ENCODE data around the gene ACSBG1. TPM values are rescaled to one million over a fixed set of nuclear protein-coding genes. Genes with fewer than 3 reads are reported as not detected.

Gene ACSBG1
- polyA plus RNA-seq, 2 donors = 0.10 to 0.11 TPM

DNA sequence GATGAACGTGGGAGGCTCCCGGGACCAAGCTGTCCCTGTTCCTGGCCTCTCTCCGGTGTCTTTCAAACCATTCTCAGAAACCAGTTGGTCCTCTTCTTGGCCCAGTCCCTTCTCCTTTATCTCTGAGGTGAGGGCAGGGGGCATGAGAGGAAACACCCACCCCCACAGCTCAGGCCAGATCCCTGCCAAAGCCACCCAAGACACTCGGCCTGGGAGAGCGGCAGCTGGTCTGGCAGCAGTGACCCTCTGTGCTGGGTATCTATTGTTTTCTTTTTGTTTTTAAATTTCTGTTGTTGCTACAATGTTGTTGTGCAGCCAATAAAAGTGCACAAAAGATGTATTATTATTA lies 27.3 kb downstream of the ACSBG1 start:
- H3K27me3 ChIP-seq (ENCODE audit: control insufficient read depth in 1 of 2, insufficient read depth in 2 of 2, low read length in 2 of 2) = no peaks in the 10 kb centered on the region
- H3K4me1 ChIP-seq (ENCODE audit: control insufficient read depth in 2 of 2, insufficient read depth in 2 of 2, low read length in 1 of 2) = peaks cover 8 to 21% of the 10 kb centered on the region in 2 donors
- no peaks in the 10 kb centered on the region for H3K36me3 ChIP-seq (ENCODE audit: control insufficient read depth in 2 of 2, insufficient read depth in 2 of 2, low read length in 1 of 2)
- no peak overlapping the region for H3K27ac ChIP-seq (ENCODE audit: low read depth in 2 of 2, low read length in 1 of 2)
- no peaks in the 10 kb centered on the region for H3K9me3 ChIP-seq (ENCODE audit: control insufficient read depth in 2 of 2, insufficient read depth in 1 of 2, low read depth in 1 of 2, low read length in 1 of 2)
- 72 to 77% methylated on average over 5 of the region's 5 CpGs for WGBS, 2 donors
- no peak overlapping the region for H3K4me3 ChIP-seq (ENCODE audit: low read depth in 1 of 2, low read length in 2 of 2)

DNA sequence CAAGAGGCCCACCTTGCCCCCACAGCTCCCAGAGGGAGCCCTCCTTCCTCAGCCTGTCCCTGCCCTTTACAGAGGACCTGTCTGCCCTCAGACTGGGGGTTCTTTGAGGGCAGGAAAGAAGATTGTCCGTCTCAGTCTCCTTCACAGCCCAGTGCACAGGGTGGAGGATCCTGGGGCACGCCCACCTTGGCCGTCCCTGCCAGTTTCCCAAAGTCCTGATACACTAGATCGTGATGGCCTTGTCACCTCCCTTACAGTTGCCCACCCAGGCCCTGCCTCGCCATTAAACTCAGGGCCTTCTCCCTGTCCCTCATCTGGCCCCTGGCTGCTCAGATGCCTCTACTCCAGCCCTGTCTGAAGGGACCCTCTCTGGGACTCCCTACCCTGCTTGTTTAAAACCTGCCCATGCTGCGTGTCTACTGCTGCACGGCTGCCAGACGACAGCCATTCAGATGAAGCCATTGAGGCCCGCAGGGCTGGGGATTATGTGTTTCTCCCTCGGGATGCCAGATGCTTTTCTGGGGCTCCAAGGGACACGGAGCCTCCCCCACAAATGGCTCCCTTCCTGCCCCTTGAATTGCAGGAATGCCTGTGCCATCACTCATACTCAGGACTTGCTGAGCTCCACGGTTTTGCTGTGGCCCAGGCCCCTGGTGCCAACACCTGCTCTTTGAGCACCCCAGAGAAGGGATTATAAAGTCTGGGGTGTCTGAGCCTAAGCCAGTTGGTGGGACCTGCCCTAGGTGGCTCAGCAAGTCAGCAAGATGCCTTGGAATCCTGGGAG lies 27.8 kb downstream of the ACSBG1 start:
- H3K9me3 ChIP-seq (ENCODE audit: control insufficient read depth in 2 of 2, insufficient read depth in 1 of 2, low read depth in 1 of 2, low read length in 1 of 2) = no peaks in the 10 kb centered on the region
- no peaks in the 10 kb centered on the region for H3K36me3 ChIP-seq (ENCODE audit: control insufficient read depth in 2 of 2, insufficient read depth in 2 of 2, low read length in 1 of 2)
- H3K27ac ChIP-seq (ENCODE audit: low read depth in 2 of 2, low read length in 1 of 2) = no peak overlapping the region
- H3K27me3 ChIP-seq (ENCODE audit: control insufficient read depth in 1 of 2, insufficient read depth in 2 of 2, low read length in 2 of 2) = no peaks in the 10 kb centered on the region
- no peak overlapping the region for H3K4me3 ChIP-seq (ENCODE audit: low read depth in 1 of 2, low read length in 2 of 2)
- 58 to 61% methylated on average over 12 of the region's 12 CpGs for WGBS, 2 donors
- peaks cover 8 to 19% of the 10 kb centered on the region in 2 donors for H3K4me1 ChIP-seq (ENCODE audit: control insufficient read depth in 2 of 2, insufficient read depth in 2 of 2, low read length in 1 of 2)

DNA sequence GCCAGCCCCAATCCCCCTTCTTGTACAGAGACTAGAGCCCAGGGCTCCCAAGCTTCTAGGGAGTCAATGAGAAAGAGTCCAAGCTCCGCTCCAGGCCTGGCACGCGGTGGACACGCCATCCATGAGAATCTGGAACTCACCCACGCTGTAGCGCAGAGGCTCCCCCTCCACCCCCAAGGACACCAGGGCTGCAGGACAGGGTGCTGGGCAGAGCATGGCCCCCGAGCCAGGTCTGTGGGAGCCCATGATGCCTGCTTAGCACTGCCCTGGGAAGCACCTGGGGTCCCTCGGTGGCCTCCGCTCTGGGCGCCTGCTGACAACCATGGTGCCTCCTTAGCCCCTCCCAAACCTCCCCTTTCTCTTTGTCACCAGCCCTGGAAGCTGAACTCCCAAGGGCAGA lies 28.5 kb downstream of the ACSBG1 start:
- H3K27me3 ChIP-seq (ENCODE audit: control insufficient read depth in 1 of 2, insufficient read depth in 2 of 2, low read length in 2 of 2) = no peaks in the 10 kb centered on the region
- 94% methylated on average over 9 to 10 of the region's 10 CpGs for WGBS, 2 donors
- no peaks in the 10 kb centered on the region for H3K9me3 ChIP-seq (ENCODE audit: control insufficient read depth in 2 of 2, insufficient read depth in 1 of 2, low read depth in 1 of 2, low read length in 1 of 2)
- H3K36me3 ChIP-seq (ENCODE audit: control insufficient read depth in 2 of 2, insufficient read depth in 2 of 2, low read length in 1 of 2) = no peaks in the 10 kb centered on the region
- H3K27ac ChIP-seq (ENCODE audit: low read depth in 2 of 2, low read length in 1 of 2) = no peak overlapping the region
- H3K4me1 ChIP-seq (ENCODE audit: control insufficient read depth in 2 of 2, insufficient read depth in 2 of 2, low read length in 1 of 2) = peaks cover 8 to 15% of the 10 kb centered on the region in 2 donors
- no peak overlapping the region for H3K4me3 ChIP-seq (ENCODE audit: low read depth in 1 of 2, low read length in 2 of 2)

DNA sequence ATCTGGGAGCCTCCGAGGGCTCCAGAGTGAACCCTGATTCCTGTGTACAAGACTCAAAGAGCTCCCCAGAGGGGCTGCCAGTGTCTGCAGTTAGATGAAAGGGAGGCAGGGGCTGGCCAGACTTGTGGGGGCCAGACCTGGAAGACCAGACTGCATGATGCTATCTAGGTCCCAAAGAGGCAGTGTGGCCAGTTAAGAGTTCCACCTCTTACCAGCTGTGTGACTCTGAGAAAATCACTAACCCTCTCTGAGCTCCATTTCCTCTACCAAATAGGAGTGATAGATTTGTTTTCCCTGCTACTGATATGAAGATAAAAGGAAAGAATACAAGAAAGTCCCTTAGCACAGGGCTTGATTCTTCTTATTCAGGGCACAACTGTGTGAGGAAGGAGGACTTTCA lies 29.0 kb downstream of the ACSBG1 start:
- no peak overlapping the region for H3K27ac ChIP-seq (ENCODE audit: low read depth in 2 of 2, low read length in 1 of 2)
- H3K36me3 ChIP-seq (ENCODE audit: control insufficient read depth in 2 of 2, insufficient read depth in 2 of 2, low read length in 1 of 2) = no peaks in the 10 kb centered on the region
- H3K27me3 ChIP-seq (ENCODE audit: control insufficient read depth in 1 of 2, insufficient read depth in 2 of 2, low read length in 2 of 2) = no peaks in the 10 kb centered on the region
- H3K9me3 ChIP-seq (ENCODE audit: control insufficient read depth in 2 of 2, insufficient read depth in 1 of 2, low read depth in 1 of 2, low read length in 1 of 2) = no peaks in the 10 kb centered on the region
- no peak overlapping the region for H3K4me3 ChIP-seq (ENCODE audit: low read depth in 1 of 2, low read length in 2 of 2)
- H3K4me1 ChIP-seq (ENCODE audit: control insufficient read depth in 2 of 2, insufficient read depth in 2 of 2, low read length in 1 of 2) = peaks cover 8 to 15% of the 10 kb centered on the region in 2 donors
- 67 to 72% methylated on average over 1 of the region's 1 CpG for WGBS, 2 donors

DNA sequence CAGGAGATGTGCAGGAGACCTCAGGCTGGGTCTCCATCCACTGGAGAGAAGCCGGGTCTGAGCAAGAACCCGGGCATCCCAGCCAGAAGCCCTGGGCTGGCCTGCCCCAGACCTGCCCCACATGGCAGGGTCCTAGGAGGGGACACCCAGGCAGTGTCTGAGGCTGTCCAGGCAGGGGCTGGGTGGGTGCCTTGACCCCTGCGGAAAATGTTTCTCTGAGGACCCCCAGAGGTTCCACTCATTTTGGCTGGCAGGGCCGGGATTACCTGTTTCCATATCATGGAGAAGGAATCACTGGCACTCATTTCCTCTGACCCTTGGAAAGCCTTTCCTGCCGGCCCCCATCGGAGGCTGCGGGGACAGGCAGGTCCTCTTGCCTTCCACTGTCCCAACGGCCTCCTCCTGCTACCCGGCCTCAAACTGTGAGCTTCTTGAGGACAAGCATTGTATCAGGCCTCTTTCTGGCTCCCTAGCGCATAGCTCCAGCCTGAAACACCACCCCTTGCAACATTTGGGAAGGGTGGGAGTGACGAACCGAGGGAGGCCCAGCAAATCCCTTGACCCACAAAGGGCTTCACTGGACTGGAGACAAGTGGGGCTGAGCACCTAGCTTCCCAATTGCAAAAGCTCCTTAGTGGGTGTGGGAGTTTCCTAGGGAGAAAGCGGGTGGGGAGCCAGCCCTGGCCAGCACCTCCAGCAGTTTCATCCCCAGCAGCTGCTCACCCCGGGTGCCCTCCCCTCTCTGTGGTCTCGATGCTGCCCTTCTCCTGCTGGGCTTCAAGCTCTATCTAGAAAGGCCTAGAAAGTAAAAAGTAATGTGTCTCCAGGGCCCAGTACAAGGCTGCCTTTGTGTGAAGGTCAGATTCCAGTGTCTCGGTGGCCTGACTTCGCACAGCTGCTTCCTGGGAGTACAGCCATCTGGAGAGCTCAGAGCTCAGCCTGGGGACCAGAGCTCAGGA lies 29.7 kb downstream of the ACSBG1 start:
- H3K4me1 ChIP-seq (ENCODE audit: control insufficient read depth in 2 of 2, insufficient read depth in 2 of 2, low read length in 1 of 2) = peaks cover 4 to 11% of the 10 kb centered on the region in 2 donors
- no peaks in the 10 kb centered on the region for H3K9me3 ChIP-seq (ENCODE audit: control insufficient read depth in 2 of 2, insufficient read depth in 1 of 2, low read depth in 1 of 2, low read length in 1 of 2)
- no peak overlapping the region for H3K27ac ChIP-seq (ENCODE audit: low read depth in 2 of 2, low read length in 1 of 2)
- WGBS, 2 donors = 78 to 82% methylated on average over 17 of the region's 17 CpGs
- H3K4me3 ChIP-seq (ENCODE audit: low read depth in 1 of 2, low read length in 2 of 2) = no peak overlapping the region
- H3K36me3 ChIP-seq (ENCODE audit: control insufficient read depth in 2 of 2, insufficient read depth in 2 of 2, low read length in 1 of 2) = no peaks in the 10 kb centered on the region
- no peaks in the 10 kb centered on the region for H3K27me3 ChIP-seq (ENCODE audit: control insufficient read depth in 1 of 2, insufficient read depth in 2 of 2, low read length in 2 of 2)

DNA sequence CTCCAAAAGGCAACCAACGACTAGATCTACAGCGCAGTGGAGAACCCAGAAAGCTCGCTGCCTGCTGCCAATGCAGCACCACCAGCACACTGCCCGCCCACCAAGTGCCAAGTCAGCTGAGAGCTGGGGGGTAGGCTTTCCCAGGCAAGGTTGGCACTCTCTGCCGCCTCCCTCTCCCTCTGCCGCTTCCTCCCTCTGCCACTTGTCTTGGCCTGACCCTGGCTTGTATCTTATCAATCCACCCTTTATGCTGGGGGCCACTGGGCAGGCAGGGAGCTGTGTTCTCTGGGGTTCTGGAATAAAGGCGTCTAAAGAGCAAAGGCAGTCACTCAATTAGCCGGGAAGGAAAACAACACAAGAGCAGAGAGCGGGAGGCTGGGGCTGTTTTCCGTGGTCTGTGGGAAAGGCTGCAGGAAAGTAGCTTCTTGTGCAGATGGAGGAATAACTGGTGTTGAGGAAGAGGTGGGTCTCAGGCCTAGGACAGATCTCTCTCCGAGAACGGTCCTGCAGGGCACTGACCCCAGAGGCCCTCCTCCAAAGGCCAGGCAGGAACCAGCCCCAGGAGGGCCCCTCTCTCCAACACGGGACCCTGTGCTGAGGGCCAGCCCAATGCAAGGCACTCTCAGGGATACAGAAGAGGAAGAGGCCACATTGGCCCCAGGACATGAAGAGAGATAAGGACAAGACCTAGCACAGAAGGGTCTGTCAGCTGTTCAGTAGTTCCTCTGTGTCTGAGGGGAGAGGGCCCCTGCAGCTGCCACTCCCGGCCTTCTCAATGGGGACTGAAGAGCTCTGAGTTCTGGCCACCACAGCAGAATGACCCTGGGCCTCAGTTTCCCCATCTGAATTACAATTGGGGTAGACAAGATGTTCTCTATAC lies 30.8 kb downstream of the ACSBG1 start:
- WGBS, 2 donors = 74 to 78% methylated on average over 14 of the region's 14 CpGs
- Histone ChIP-seq H3K27me3 (ENCODE audit: control insufficient read depth in 1 of 2, insufficient read depth in 2 of 2, low read length in 2 of 2) (no peaks in the 10 kb centered on the region), H3K4me3 (ENCODE audit: low read depth in 1 of 2, low read length in 2 of 2) (no peak overlapping the region), H3K27ac (ENCODE audit: low read depth in 2 of 2, low read length in 1 of 2) (no peak overlapping the region), H3K4me1 (ENCODE audit: control insufficient read depth in 2 of 2, insufficient read depth in 2 of 2, low read length in 1 of 2) (peaks cover 0 to 4% of the 10 kb centered on the region in 2 donors), H3K36me3 (ENCODE audit: control insufficient read depth in 2 of 2, insufficient read depth in 2 of 2, low read length in 1 of 2) (no peaks in the 10 kb centered on the region), H3K9me3 (ENCODE audit: control insufficient read depth in 2 of 2, insufficient read depth in 1 of 2, low read depth in 1 of 2, low read length in 1 of 2) (no peaks in the 10 kb centered on the region)

DNA sequence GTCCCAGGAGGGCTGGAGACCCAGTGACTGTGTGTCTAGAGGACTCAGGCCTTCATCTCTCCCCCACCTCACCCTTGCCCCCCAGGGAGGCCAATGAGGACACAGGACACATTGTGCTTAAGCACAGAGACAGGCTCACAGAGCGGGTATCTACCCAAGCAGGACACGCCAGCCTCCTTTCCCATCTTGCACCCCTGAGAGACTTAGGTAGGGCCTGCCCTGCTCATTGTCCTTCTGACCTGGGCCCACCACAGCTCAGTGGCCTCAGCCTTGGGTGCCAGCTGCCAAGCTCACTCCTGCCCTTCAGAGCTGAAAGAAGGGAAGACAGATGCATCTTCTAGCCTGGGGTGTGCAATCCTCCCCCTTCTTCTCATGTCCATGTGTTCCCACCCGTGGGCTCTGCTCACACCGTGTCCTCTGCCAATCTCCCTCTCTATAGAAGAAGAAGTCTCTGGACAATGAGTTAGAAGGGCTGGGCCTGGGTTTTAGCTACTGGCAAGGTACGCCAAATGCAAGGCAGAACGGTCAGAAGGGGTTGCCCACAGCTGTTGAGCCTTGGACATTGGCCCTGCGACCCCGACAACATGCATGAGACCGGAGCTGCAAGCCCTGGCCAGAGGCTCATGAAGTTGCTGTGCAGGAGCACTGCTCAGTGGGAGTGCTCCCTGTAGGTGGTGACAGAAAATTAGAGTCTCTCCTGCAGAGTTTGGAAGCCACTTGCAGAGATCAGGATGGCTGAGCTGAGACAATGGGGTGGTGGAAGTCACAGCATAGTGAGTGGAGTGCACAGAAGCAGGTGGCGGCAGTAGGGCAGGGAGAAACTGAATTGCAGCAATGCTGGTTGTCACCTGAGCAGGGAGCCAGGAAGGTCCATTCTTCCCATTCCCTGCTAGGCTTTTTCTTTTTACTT lies 32.8 kb downstream of the ACSBG1 start:
- Histone ChIP-seq H3K27me3 (ENCODE audit: control insufficient read depth in 1 of 2, insufficient read depth in 2 of 2, low read length in 2 of 2) (no peaks in the 10 kb centered on the region), H3K4me3 (ENCODE audit: low read depth in 1 of 2, low read length in 2 of 2) (no peak overlapping the region), H3K27ac (ENCODE audit: low read depth in 2 of 2, low read length in 1 of 2) (no peak overlapping the region), H3K4me1 (ENCODE audit: control insufficient read depth in 2 of 2, insufficient read depth in 2 of 2, low read length in 1 of 2) (peaks cover 0 to 4% of the 10 kb centered on the region in 2 donors), H3K36me3 (ENCODE audit: control insufficient read depth in 2 of 2, insufficient read depth in 2 of 2, low read length in 1 of 2) (no peaks in the 10 kb centered on the region), H3K9me3 (ENCODE audit: control insufficient read depth in 2 of 2, insufficient read depth in 1 of 2, low read depth in 1 of 2, low read length in 1 of 2) (no peaks in the 10 kb centered on the region)
- 79 to 85% methylated on average over 10 of the region's 10 CpGs for WGBS, 2 donors

DNA sequence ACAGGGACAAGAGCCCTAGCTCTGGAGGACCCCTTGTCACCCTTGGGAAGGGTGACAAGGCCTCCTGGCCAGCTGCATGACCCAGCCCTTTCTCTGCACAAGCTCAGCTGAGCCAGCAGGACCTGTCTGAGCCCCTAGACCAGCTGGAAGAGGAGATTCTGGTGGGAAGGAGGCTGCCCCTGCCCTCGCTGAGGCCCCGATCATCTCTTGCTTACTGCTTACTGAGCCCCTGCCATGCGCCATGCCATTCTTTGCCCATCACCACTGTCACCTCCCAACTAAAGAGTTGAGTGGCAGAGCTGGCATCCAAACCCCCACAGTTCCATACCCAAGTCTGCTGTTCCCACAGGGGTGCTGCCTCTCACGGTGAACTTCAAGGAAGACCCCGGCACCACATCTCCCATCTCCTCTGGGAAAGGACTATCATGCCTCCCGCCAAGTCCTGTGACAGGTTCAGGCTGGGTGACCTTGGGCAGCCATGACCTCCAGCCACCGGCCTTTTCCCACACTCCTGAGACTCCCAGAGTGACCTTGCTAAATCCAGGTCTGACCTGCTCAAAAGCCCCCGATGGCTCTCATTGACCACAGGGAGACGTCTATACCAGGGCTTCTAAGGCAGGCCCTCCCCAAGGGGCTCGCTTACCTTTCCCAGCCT lies 34.0 kb downstream of the ACSBG1 start:
- 90 to 94% methylated on average over 10 of the region's 10 CpGs for WGBS, 2 donors
- Histone ChIP-seq H3K9me3 (ENCODE audit: control insufficient read depth in 2 of 2, insufficient read depth in 1 of 2, low read depth in 1 of 2, low read length in 1 of 2) (no peaks in the 10 kb centered on the region), H3K27ac (ENCODE audit: low read depth in 2 of 2, low read length in 1 of 2) (no peak overlapping the region), H3K27me3 (ENCODE audit: control insufficient read depth in 1 of 2, insufficient read depth in 2 of 2, low read length in 2 of 2) (no peaks in the 10 kb centered on the region), H3K36me3 (ENCODE audit: control insufficient read depth in 2 of 2, insufficient read depth in 2 of 2, low read length in 1 of 2) (no peaks in the 10 kb centered on the region), H3K4me3 (ENCODE audit: low read depth in 1 of 2, low read length in 2 of 2) (no peak overlapping the region), H3K4me1 (ENCODE audit: control insufficient read depth in 2 of 2, insufficient read depth in 2 of 2, low read length in 1 of 2) (no peaks in the 10 kb centered on the region)
